A549 treated with Hydrocortisone at 1 μM for 4 hours (cell line): ENCODE measurements around the gene SUSD1. TPM values are rescaled to one million over a fixed set of nuclear protein-coding genes. Genes with fewer than 3 reads are reported as not detected.

Source experiments
- total RNA-seq: library from RNA; stranded (reverse); fragments of 200-300 nt; extraction: Qiagen RNA extraction; gene quantifications from 5 replicates; pipeline ENCODE4 v1.2.3, GENCODE V29; 2022

SUSD1 gene
- 12.5 to 16.6 TPM (median 14.1 TPM) in 5 replicates for total RNA-seq

DNA sequence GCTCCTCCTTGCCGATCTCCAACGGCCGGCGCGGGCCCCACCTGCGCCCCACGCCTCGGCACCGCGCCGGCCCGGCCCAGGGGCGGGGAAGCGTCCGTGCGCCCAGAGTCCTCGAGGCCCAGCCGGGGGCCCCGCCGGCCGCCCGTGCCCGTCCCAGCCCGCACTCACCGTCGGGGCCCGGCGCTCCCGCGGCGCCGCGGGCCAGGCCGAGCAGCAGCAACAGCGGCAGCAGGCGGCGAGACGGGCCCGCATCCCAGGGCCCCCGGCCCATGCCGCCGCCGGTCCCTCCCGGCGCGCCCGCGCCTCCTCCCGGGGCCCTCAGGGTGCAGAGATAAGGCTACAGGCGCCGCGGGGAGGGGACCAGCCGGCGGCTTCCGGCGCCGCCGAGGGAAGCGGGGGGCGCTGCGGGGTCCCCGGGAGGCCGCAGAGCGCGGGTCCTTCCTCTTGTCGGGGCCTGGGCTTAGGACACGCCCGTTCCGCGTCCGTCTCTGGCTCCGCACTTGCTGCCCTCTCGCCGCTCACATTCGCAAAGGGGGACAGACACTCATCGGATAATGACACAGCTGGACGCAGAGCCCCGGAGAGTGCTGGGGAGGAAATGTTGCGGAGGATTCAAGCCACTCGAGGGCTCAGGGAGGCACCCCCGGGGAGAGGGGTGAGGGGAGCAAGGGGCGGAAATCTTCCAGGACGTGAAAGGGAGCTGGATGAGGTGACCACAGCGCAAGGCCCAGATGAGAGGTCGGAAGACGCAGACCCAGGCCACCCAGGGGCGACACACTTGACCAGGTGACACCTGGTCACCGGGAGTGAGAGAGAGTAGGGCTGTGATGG is at the start of gene SUSD1:
SUSD1 (minus strand) TSS at position 333 of the 831 bp plus-strand sequence; CDS start at position 271, 62 bp downstream.

Other genes starting within 250 kb of the SUSD1 start
- 22.9 to 43.7 TPM (median 32.4 TPM) in 5 replicates for gene PTBP3, start 158.3 kb upstream of the SUSD1 start, total RNA-seq
- gene HSDL2, start 204.8 kb upstream of the SUSD1 start, total RNA-seq, result 23.4 to 29.3 TPM (median 26.5 TPM) in 5 replicates